SU-DHL-6 (cell line): ENCODE measurements around the gene TRIP13.

Source experiments
- H2AFZ ChIP-seq: fragments of 200-600 bp; sonication (generic); 2 replicates; pipeline ENCODE4 v1.6.1; 2014; ENCODE audit warnings: low read depth, mild to moderate bottlenecking, moderate library complexity, mixed read lengths, antibody characterized with exemption, low read length; ENCODE audit not compliant: severe bottlenecking
- H3F3A ChIP-seq: fragments of 200-600 bp; shearing (Covaris generic); 2 replicates; pipeline ENCODE4 v1.6.0; 2016; ENCODE audit warnings: antibody characterized with exemption, mild to moderate bottlenecking; ENCODE audit not compliant: insufficient read depth
- H3K27ac ChIP-seq: fragments of 200-600 bp; sonication (generic); 2 replicates; pipeline ENCODE4 v1.5.1; 2016; ENCODE audit warnings: low read depth, mild to moderate bottlenecking, low read length, moderate library complexity, mixed read lengths
- H3K27me3 ChIP-seq: fragments of 200-600 bp; sonication (generic), shearing (Covaris generic); 2 replicates; pipeline ENCODE4 v1.6.0; 2014; ENCODE audit warnings: mild to moderate bottlenecking, low read length
- H3K36me3 ChIP-seq: fragments of 200-600 bp; sonication (generic); 2 replicates; pipeline ENCODE4 v1.6.1; 2014; ENCODE audit warnings: mild to moderate bottlenecking, low read length, mixed read lengths
- H3K4me2 ChIP-seq: fragments of 300-600, 200-600 bp; shearing (Covaris generic), sonication (generic); 2 replicates; pipeline ENCODE4 v1.6.0; 2014; ENCODE audit warnings: low read length, low read depth, mild to moderate bottlenecking; ENCODE audit not compliant: poor library complexity, severe bottlenecking
- H3K4me3 ChIP-seq: fragments of 200-600 bp; sonication (generic); 2 replicates; pipeline ENCODE4 v1.5.1; 2014; ENCODE audit warnings: antibody characterized with exemption, low read length, mild to moderate bottlenecking, mixed read lengths; ENCODE audit not compliant: insufficient read depth, poor library complexity, severe bottlenecking
- H3K79me2 ChIP-seq: fragments of 200-600 bp; sonication (generic); 2 replicates; pipeline ENCODE4 v1.6.1; 2014; ENCODE audit warnings: mild to moderate bottlenecking, low read length, moderate library complexity; ENCODE audit not compliant: insufficient read depth
- H3K9ac ChIP-seq: fragments of 200-600 bp; sonication (generic); 2 replicates; pipeline ENCODE4 v1.7.0; 2014; ENCODE audit warnings: mild to moderate bottlenecking, low read length
- H3K9me2 ChIP-seq: fragments of 200-600 bp; sonication (generic); replicated peaks from 2 replicates; pipeline ENCODE4 v1.6.1; 2014; ENCODE audit warnings: low read length; ENCODE audit not compliant: insufficient read depth
- H3K9me3 ChIP-seq: fragments of 200-600 bp; sonication (generic); 2 replicates; pipeline ENCODE4 v1.6.1; 2014; ENCODE audit warnings: low read length, mixed read lengths; ENCODE audit not compliant: insufficient read depth
- H4K20me1 ChIP-seq: fragments of 200-600 bp; sonication (generic); 2 replicates; pipeline ENCODE4 v1.6.1; 2014; ENCODE audit warnings: low read depth, mild to moderate bottlenecking, antibody characterized with exemption, low read length, moderate library complexity, mixed read lengths
- EZH2phosphoT487 ChIP-seq: fragments of 200-600 bp; sonication (generic), shearing (Covaris generic); conservative IDR thresholded peaks from 2 replicates; pipeline ENCODE4 v1.6.1; 2018; ENCODE audit warnings: mild to moderate bottlenecking, antibody characterized with exemption, low read length, moderate library complexity, mixed read lengths
- TF ChIP-seq, protein P1 (sequence below): fragments of 200-600 bp; sonication (generic); IDR thresholded peaks from one replicate; pipeline ENCODE4 v1.5.1; 2017; ENCODE audit warnings: antibody characterized with exemption, mild to moderate bottlenecking, low read length, moderate library complexity; ENCODE audit not compliant: insufficient read depth, poor library complexity, severe bottlenecking

The TRIP13 gene

GRCh38 chr5:935510-936084 lies 42.9 kb downstream of the TRIP13 start:
- Histone ChIP-seq H3K36me3 (no peaks in the 10 kb centered on the region), H3K27me3 (no peaks in the 10 kb centered on the region), H3F3A (no peaks in the 10 kb centered on the region), H3K9me3 (no peaks in the 10 kb centered on the region), H3K4me2 (no peak overlapping the region), H3K9ac (no peak overlapping the region), H3K79me2 (no peaks in the 10 kb centered on the region), H3K4me3 (no peak overlapping the region), H3K27ac (no peak overlapping the region), H2AFZ (no peak overlapping the region), H3K9me2 (no peaks in the 10 kb centered on the region), H4K20me1 (no peaks in the 10 kb centered on the region)
- no peak for TF ChIP-seq EZH2phosphoT487
- TF ChIP-seq, protein P1, sequence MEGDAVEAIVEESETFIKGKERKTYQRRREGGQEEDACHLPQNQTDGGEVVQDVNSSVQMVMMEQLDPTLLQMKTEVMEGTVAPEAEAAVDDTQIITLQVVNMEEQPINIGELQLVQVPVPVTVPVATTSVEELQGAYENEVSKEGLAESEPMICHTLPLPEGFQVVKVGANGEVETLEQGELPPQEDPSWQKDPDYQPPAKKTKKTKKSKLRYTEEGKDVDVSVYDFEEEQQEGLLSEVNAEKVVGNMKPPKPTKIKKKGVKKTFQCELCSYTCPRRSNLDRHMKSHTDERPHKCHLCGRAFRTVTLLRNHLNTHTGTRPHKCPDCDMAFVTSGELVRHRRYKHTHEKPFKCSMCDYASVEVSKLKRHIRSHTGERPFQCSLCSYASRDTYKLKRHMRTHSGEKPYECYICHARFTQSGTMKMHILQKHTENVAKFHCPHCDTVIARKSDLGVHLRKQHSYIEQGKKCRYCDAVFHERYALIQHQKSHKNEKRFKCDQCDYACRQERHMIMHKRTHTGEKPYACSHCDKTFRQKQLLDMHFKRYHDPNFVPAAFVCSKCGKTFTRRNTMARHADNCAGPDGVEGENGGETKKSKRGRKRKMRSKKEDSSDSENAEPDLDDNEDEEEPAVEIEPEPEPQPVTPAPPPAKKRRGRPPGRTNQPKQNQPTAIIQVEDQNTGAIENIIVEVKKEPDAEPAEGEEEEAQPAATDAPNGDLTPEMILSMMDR, result no peak

DNA sequence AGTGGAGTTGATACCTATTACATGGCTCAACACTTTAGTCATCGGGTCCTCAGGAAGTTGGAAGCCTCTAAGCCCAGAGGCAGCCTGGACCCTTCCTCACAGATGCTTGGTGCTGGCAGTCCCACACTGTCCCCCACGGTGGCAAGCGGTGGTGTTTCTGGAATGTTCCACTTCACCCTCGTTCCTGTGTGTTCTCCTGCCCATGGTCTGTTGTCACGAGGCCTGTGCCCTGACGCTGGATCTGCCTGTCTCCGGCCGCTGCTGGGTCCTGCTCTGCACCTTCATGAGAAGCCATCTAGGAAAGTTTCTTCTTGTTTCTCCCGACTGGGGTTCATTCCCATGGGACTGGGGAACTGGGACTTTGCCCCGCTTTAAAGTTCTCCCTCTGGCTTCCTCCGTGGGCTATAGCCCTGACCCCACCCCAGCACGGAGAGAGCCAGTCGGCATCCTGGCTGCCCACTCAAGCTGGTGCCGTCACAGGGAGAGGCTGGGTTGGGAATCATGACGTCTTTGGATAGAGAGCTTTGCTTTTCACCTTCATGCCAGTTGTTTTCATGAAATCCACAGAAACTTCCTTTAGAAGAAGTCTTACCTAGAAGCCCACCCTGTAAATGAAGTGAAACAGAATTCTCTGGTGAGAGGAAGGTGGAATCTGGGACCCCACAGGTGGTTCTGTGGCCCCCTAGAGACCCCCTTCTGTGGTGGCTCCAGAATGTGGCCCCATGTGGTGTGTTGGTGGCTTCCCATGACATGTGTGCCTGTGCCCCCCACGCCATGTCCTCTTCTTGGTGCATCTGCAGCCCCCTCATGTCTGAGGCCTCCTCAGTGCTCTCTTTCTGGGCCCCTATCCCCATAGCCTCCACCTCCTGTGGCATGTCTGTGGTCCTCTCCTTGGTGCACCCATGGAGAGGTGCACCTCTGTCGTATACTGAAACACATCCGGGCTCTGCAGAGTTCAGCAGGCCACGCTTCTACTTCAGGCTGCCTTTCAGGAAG lies 43.8 kb downstream of the TRIP13 start:
- H3K79me2 ChIP-seq, result no peaks in the 10 kb centered on the region
- H3F3A ChIP-seq, result no peaks in the 10 kb centered on the region
- H3K4me2 ChIP-seq, result no peak overlapping the region
- H3K9me3 ChIP-seq, result no peaks in the 10 kb centered on the region
- H3K9ac ChIP-seq, result no peak overlapping the region
- no peak overlapping the region for H2AFZ ChIP-seq
- H3K36me3 ChIP-seq, result no peaks in the 10 kb centered on the region
- no peaks in the 10 kb centered on the region for H3K27me3 ChIP-seq
- H4K20me1 ChIP-seq, result no peaks in the 10 kb centered on the region
- TF ChIP-seq, protein P1, result no peak
- no peak for TF ChIP-seq EZH2phosphoT487
- H3K27ac ChIP-seq, result no peak overlapping the region
- H3K4me3 ChIP-seq, result no peak overlapping the region
- no peaks in the 10 kb centered on the region for H3K9me2 ChIP-seq

DNA sequence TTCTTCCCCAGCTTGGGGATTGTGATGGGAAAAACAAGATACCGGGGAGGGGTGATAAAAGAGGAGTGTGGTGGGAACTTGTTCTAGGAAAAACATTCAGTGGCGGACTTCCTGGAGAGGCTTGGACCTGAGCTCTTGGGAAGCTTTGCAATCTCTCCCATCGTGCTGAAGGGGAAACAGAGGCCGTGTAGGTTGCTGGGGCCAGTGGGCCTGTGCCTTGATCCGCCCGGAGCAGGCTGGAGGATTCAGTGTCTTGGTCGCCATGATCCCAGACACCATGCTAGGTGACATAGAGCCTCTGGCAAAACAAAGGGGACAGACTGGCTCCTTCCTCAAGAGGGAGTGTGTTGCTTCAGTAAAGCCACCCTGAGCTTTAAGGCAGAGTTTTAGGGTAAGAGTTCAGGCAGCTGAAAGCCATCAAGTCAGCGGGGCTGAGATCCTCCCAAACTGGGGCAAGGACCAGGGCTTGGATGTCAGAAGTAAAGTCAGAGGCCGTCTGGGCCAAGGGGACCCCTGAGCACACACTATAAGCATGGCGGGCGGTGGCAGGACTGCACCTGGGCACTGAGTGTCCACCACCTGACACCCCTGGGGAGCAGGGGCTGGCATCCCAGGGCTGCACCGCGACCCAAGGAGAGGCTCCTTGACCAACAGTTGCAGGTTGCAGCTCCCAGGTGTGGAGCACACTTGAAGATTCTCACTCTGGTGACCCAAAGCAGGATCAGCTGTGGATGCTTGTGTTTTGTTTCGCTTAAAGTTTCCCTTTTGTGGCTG lies 44.7 kb downstream of the TRIP13 start:
- Histone ChIP-seq H3K27me3 (no peaks in the 10 kb centered on the region), H3K9ac (no peak overlapping the region), H3K9me2 (no peaks in the 10 kb centered on the region), H3K9me3 (no peaks in the 10 kb centered on the region), H3K27ac (no peak overlapping the region), H3K79me2 (no peaks in the 10 kb centered on the region), H3F3A (no peaks in the 10 kb centered on the region), H4K20me1 (no peaks in the 10 kb centered on the region), H3K4me3 (no peak overlapping the region), H2AFZ (no peak overlapping the region), H3K36me3 (no peaks in the 10 kb centered on the region), H3K4me2 (no peak overlapping the region)
- TF ChIP-seq, protein P1, result no peak
- no peak for TF ChIP-seq EZH2phosphoT487
